Measurements from ENCODE around the gene AKR7A3. TPM values are rescaled to one million over a fixed set of nuclear protein-coding genes. Genes with fewer than 3 reads are reported as not detected.

AKR7A3 gene
- total and polyA plus RNA-seq, 2 of the 4 experiments (the other 2 are of a cell fraction), result 0.18 to 0.62 TPM

- no peak overlapping the region for H2BK5ac ChIP-seq (ENCODE audit: low read depth, low read length, poor library complexity, severe bottlenecking)
- ATAC-seq (ENCODE audit: low read depth), result no peak
- ChIA-PET POLR2A (ENCODE audit: unreplicated experiment) (no interaction called here), CTCF (no interaction called here)
- no peak overlapping the region for H3K27ac ChIP-seq (ENCODE audit: insufficient read depth, low read length)
- no peak overlapping the region for H3K56ac ChIP-seq (ENCODE audit: extremely low read depth, insufficient read depth, low read length)
- dilution Hi-C loops (cut with HindIII; ENCODE audit: low sequenced_read_pairs, unreplicated experiment), result no loop called here
- no peak overlapping the region for H3K4me2 ChIP-seq (ENCODE audit: low read depth, low read length)
- H2BK20ac ChIP-seq (ENCODE audit: low read depth, low read length), result no peak overlapping the region
- H3K18ac ChIP-seq (ENCODE audit: low read depth, low read length), result no peak overlapping the region
- H3K27me3 ChIP-seq (ENCODE audit: control insufficient read depth, insufficient read depth, low read length), result no peaks in the 10 kb centered on the region
- H2AK9ac ChIP-seq (replicated peaks; ENCODE audit: low read depth, low read length, poor library complexity), result peak overlapping the region; percentile 77
- H4K5ac ChIP-seq (ENCODE audit: low read depth, low read length), result no peak overlapping the region
- H2AK5ac ChIP-seq (ENCODE audit: low read depth, low read length), result peak overlapping the region; percentile 27; the same call in 1 of the 2 replicates
- BruUV-seq (replicated peaks), result no TSS peak
- H4K8ac ChIP-seq (ENCODE audit: low read depth in 2 of 2, low read length in 2 of 2), result peak overlapping the region in 1 of 2 experiments; percentile 35; a peak in 1 of 4 replicates
- H3K4ac ChIP-seq (ENCODE audit: low read depth, low read length), result no peak overlapping the region
- H2BK15ac ChIP-seq (ENCODE audit: low read depth, low read length), result no peak overlapping the region
- intact Hi-C loops (cut with micrococcal nuclease), result loop anchor here (5.0 kb wide), 1 partner anchor 62 kb away; the partner anchor contains the start of genes EMC1 and MRTO4
- no peak overlapping the region for H4K91ac ChIP-seq (ENCODE audit: insufficient read depth, low read depth, low read length)
- DNase-seq, result no peak
- H3K4me3 ChIP-seq (ENCODE audit: insufficient read depth, low read depth, low read length), result no peak overlapping the region
- H3K9me3 ChIP-seq (ENCODE audit: control insufficient read depth, insufficient read depth, low read length), result no peaks in the 10 kb centered on the region
- H3K4me1 ChIP-seq (ENCODE audit: control insufficient read depth, insufficient read depth, low read length), result peaks cover 23% of the 10 kb centered on the region
- H3K9me1 ChIP-seq (ENCODE audit: insufficient read depth, low read length), result peaks cover 39% of the 10 kb centered on the region
- H4K20me1 ChIP-seq (ENCODE audit: insufficient read depth, low read length), result peaks cover 23% of the 10 kb centered on the region
- WGBS, 2 experiments (ENCODE audit: extremely low coverage in 2 of 2, insufficient read length in 1 of 2), result 93% methylated on average over 3 of the region's 10 CpGs; no CpG with 5 or more reads in 1 of the 2 experiments
- peaks cover 31 to 91% of the 10 kb centered on the region in 2 experiments for H3K79me1 ChIP-seq (ENCODE audit: low read depth in 1 of 2, low read length in 2 of 2)
- in situ Hi-C loops (cut with MboI; ENCODE audit: low sequenced_read_pairs), result no loop called here
- peaks cover 15% of the 10 kb centered on the region for H3K36me3 ChIP-seq (ENCODE audit: control insufficient read depth, insufficient read depth, low read length)
- H3K14ac ChIP-seq (replicated peaks; ENCODE audit: low read depth, low read length), result no peak overlapping the region
- no peak overlapping the region for H3K23ac ChIP-seq (ENCODE audit: low read depth, low read length)
- H2AFZ ChIP-seq (replicated peaks; ENCODE audit: low read length, poor library complexity), result no peak overlapping the region
- H2BK120ac ChIP-seq (ENCODE audit: low read depth, low read length), result no peak overlapping the region
- no peak overlapping the region for H3K9ac ChIP-seq (ENCODE audit: low read depth, low read length)
- TF ChIP-seq RAD21 (IDR thresholded peaks at IDR 0.05; ENCODE audit: low read length) (no peak), RCOR1 (IDR thresholded peaks at IDR 0.05; ENCODE audit: insufficient replicate concordance, low read length) (no peak), NFE2L2 (IDR thresholded peaks at IDR 0.05; ENCODE audit: low read depth, low read length) (no peak), ELK1 (IDR thresholded peaks at IDR 0.05; ENCODE audit: borderline replicate concordance, low read depth, low read length) (no peak), SMC3 (IDR thresholded peaks at IDR 0.05; ENCODE audit: low read depth, low read length) (no peak), MAFK (IDR thresholded peaks at IDR 0.05; ENCODE audit: low read depth, low read length) (no peak), MAZ (IDR thresholded peaks at IDR 0.05; ENCODE audit: borderline replicate concordance, low read depth, low read length) (no peak), CHD1 (IDR thresholded peaks at IDR 0.05; ENCODE audit: low read depth, low read length) (no peak), BHLHE40 (IDR thresholded peaks at IDR 0.05; ENCODE audit: low read depth, low read length) (no peak), FOS (IDR thresholded peaks at IDR 0.05; ENCODE audit: low read depth, low read length) (no peak), RFX5 (IDR thresholded peaks at IDR 0.05; ENCODE audit: low read depth, low read length) (no peak), MXI1 (IDR thresholded peaks at IDR 0.05; ENCODE audit: borderline replicate concordance, low read depth, low read length) (no peak), CEBPB (IDR thresholded peaks at IDR 0.05; ENCODE audit: low read depth, low read length) (no peak)
- TF ChIP-seq, protein P1, sequence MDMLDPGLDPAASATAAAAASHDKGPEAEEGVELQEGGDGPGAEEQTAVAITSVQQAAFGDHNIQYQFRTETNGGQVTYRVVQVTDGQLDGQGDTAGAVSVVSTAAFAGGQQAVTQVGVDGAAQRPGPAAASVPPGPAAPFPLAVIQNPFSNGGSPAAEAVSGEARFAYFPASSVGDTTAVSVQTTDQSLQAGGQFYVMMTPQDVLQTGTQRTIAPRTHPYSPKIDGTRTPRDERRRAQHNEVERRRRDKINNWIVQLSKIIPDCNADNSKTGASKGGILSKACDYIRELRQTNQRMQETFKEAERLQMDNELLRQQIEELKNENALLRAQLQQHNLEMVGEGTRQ (IDR thresholded peaks at IDR 0.05; ENCODE audit: low read depth, low read length), result no peak
Observed at GRCh38 chr1:19313961-19314882, 25.7 kb upstream of the AKR7A3 start.

Data from IMR-90 (cell line).